Peyer's patch (tissue), 4 donors: ENCODE data around the gene PLOD1.

ENCODE experiments used
- POLR2A ChIP-seq, 2 donors: fragments of 450-650 bp; IDR thresholded peaks; one replicate each; pipeline ENCODE4 v1.5.1; 2017; ENCODE audit warnings: antibody characterized with exemption in 2 of 2, mild to moderate bottlenecking in 2 of 2, moderate library complexity in 2 of 2
- TF ChIP-seq, protein P1 (sequence below), 6 experiments: fragments of 450-650 bp in 4 of 6; fragments of 200-600 bp in 2 of 6; sonication (generic) in 1 of 6; IDR thresholded peaks; one replicate each; pipeline ENCODE4 v1.5.1; 2017 to 2019; ENCODE audit warnings: antibody characterized with exemption in 6 of 6, mild to moderate bottlenecking in 3 of 6, moderate library complexity in 1 of 6

DNA sequence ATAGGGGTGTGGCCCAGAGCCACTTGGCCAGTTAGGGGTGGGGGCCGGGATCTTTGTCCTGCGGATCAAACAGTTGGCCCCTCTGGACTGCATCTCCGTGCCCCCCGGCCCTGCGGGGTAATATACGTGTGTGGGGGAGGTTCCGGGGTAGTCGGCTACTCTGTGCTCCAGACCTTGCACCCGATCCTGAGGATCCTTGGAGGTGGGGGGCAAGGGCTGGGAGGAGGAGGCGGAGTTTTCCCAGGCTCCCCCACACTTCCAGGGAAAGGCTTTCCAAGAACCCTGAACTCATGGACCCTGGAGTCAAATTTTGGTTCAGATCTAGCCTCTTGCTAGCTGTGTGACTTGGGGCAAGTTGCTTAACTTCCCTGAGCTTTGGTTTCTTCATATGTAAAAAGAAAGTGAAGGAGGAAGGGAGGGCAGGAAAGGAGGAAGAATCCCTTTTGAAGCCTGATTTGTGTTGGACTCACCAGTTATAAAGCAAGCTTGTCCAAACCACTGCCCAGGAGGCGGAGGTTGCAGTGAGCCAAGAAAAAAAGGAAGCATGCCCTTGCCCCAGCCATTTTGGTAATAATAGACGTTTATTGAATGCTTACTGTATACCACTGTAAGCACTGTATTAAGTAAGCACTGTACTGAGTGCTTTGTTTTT, 85.5 kb downstream of the PLOD1 start:
- TF ChIP-seq, protein P1, sequence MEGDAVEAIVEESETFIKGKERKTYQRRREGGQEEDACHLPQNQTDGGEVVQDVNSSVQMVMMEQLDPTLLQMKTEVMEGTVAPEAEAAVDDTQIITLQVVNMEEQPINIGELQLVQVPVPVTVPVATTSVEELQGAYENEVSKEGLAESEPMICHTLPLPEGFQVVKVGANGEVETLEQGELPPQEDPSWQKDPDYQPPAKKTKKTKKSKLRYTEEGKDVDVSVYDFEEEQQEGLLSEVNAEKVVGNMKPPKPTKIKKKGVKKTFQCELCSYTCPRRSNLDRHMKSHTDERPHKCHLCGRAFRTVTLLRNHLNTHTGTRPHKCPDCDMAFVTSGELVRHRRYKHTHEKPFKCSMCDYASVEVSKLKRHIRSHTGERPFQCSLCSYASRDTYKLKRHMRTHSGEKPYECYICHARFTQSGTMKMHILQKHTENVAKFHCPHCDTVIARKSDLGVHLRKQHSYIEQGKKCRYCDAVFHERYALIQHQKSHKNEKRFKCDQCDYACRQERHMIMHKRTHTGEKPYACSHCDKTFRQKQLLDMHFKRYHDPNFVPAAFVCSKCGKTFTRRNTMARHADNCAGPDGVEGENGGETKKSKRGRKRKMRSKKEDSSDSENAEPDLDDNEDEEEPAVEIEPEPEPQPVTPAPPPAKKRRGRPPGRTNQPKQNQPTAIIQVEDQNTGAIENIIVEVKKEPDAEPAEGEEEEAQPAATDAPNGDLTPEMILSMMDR (IDR thresholded peaks at IDR 0.05) = no peak
- TF ChIP-seq POLR2A (IDR thresholded peaks at IDR 0.05) = no peak
